Middle frontal gyrus (tissue), 1 donor: ENCODE data around the gene SALL2.

ENCODE experiments used
- DNase-seq: peaks from one replicate; pipeline ENCODE4 v3.0.0-alpha.2; 2015; ENCODE audit warnings: low spot score; ENCODE audit errors: extremely low spot score

The SALL2 gene

GRCh38 chr14:21494902-21495762 lies 31.0 kb downstream of the SALL2 start:
- DNase-seq, result no peak

- DNase-seq, result no peak
Measured at GRCh38 chr14:21486640-21487087, 39.5 kb downstream of the SALL2 start.

- DNase-seq, result peak; percentile 100
Measured at GRCh38 chr14:21476925-21477681, 49.0 kb downstream of the SALL2 start, which contains the start of the genes RAB2B and TOX4. Gene RAB2B (minus strand): TSS chr14:21476959. CDS start chr14:21476872, 87 bp downstream. Gene TOX4 (plus strand): TSS chr14:21477195. CDS start chr14:21477279, 84 bp downstream.

- peak; percentile 17 for DNase-seq
Measured at GRCh38 chr14:21476523-21476924, 49.6 kb downstream of the SALL2 start.

GRCh38 chr14:21475767-21476522 lies 50.2 kb downstream of the SALL2 start:
- no peak for DNase-seq
